GM04503 (cell line): ENCODE results near the gene CLCF1.

Experiments
- DNase-seq: peaks from one replicate; pipeline ENCODE4 v3.0.0-alpha.2; 2012; ENCODE audit warnings: low read depth

CLCF1 gene

GRCh38 chr11:67374571-67375281 lies 1.3 kb upstream of the CLCF1 start:
- DNase-seq = no peak

- peak; percentile 96 for DNase-seq
Observed at GRCh38 chr11:67373648-67374570, 511 bp upstream of the CLCF1 start.

DNA sequence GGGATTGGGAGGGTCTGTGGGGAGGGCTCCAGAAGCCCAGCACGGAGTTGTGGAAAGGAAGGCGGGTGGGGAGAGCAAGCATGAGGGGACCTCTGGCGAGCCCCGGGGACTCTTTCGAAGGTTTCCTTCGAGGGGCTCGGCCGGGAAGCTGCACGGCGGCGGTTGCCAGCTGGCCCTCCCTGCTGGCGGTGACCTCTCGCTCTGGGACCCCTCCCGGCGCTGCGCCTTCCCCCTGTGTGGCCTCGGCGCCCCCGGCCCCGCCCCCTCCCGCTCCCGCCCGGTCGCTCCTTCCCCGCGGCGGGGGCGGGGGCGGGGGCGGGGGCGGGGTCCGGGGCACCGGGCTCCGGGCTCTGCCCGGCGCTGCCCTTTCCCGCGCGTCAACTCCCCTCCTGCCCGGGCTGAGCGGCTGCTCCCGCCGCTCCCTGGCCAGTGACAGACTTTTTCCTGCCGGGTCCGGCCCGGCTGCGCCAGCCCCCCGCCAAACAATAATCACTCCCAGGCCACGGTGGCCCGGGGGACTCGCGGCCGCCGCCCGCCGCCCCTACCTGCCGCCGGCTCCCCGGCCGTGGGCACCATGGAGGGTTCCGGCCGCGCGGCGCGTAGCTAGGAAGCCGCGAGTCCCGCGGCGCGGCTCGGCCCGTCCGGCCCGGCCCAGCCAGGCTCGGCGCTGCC lies 941 bp downstream of the CLCF1 start:
- DNase-seq = no peak

DNA sequence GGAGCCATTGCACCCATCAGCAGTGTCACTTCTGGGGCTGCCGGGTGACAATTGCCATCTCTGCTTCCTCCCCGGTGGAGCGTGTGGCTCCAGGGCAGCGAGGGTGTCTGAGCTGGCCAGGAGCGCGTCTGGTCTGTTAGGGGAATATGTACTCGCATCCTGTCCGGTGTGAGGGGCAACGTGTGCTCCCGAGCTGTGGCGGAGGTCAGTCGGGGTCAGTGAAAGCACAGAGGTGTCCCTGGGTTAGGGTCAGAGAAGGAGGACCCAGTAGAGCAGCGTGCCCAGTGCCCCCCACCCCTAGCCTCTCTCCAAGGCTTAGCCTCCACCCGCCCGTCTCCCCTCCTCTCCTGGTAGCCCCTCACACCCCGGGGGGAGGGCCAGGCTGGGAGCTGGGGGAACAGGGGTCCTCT lies 1.5 kb downstream of the CLCF1 start:
- DNase-seq = no peak

GRCh38 chr11:67371189-67371910 lies 2.0 kb downstream of the CLCF1 start:
- DNase-seq = no peak

DNA sequence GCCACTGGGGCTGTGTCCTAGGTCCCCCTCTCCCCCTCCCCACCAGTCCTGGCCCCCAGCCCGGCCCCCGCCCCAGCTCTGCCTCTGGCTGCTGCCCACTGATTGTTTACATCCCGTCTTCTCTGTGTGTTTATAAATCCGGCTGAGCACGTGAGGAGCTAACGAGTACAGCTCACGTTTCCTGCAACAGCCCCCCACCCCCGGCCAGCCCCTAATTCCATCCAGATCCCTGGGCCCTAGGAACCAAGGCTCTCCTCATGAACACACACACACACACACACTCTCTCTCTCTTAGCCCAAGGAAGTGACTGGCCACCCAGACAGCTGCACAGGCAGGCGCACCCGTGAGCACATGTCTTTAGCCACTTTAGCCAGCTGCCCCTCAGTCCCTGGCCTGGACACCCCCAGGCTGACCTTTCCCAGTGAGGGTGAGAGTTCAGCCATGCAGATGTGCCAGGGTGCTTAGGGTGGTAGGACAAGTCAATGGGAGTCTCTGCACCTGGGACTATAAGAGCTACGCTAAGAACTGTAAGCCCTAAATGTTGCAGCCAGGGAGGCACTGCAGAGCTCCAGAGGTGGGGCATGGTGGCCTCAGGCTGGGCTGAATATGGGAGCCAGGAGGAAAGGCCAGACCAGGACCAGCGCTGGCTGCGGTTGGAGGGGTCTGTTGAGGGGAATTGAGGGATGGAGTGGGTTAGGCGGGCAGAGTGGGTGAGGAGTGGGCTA lies 2.9 kb downstream of the CLCF1 start:
- DNase-seq = no peak

DNA sequence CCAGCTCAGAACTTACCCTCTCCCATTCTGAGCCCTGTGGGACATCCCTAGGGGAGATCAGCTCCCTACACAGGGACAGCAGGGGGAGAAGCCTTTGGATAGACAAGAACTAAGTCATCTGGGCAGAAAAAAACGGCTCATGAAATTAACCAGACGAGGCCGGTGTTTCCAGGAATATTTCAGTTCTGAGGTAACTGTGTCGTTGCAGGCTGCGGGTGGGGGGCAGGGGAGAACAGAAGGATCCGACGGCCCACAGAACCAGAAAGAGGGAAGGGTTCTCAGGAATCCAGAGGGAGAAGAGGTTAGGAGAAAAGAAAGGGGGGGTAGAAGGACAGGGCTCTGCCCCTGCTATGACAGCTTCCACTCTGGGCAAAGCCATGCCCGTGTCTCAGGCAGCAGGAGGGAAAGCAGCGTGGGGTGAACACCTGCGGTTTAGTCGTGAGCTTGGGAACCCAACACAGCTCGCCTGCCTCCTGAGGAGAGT lies 3.6 kb downstream of the CLCF1 start:
- DNase-seq = no peak

DNA sequence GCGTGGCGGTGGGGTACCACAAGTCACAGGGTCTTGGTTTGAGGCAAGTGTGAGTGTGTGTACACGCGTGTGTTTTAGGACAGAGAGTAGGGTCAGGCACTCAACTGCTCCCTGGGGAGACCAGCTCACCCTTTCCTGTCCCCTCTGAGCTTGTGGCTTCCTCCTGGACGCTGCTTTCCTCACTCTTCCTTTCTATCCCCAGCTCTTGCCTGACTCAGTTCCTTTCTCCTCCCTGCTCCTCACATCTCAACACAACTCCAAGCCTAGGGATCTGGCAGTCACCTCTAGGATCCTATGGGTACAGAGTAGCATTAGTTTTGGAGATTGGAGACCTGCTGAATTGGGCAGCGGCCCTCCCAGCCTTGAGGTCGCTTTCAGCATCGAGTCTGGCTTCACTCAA lies 4.1 kb downstream of the CLCF1 start:
- no peak for DNase-seq

- DNase-seq = no peak
Observed at GRCh38 chr11:67368621-67369020, 4.8 kb downstream of the CLCF1 start.

GRCh38 chr11:67367761-67368227 lies 5.6 kb downstream of the CLCF1 start:
- DNase-seq = no peak

- DNase-seq = no peak
Observed at GRCh38 chr11:67366961-67367760, 6.2 kb downstream of the CLCF1 start.

GRCh38 chr11:67366546-67366945 lies 6.9 kb downstream of the CLCF1 start:
- DNase-seq = no peak

DNA sequence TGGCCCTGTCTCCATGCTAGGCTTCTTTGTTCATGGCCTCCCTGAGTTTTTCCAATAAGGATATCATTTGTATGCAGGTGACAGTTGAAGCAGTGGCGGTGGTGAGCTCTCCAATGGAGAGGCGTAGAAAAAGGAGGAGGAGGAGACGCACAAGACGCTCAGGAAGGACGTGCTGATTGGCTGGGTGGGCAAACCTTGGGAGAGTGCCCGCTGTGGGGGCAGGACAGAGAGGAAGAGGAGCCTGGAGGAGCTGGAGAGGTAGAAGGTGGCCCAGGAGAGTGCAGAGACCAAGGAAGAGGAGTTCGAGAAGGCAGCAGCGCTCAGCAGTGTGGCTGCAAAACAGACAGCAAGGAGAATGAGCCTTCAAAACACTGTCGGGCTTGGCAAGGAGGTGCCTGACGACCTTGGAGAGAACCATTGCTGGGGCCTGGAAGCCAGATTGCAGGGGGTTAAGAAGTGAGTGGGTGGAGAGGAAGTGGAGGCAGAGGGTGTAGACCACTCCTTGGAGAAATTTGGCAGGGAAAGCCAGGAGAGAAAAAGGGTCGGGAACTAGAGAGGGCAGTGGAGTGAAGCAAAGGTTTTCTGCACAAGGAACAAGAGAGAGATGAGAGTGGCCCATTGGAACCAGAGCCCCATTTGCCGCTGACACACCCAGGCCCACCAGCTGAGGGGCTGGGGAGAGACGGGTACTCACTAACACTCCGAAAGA lies 7.5 kb downstream of the CLCF1 start:
- no peak for DNase-seq

GRCh38 chr11:67364783-67365722 lies 8.3 kb downstream of the CLCF1 start:
- no peak for DNase-seq

DNA sequence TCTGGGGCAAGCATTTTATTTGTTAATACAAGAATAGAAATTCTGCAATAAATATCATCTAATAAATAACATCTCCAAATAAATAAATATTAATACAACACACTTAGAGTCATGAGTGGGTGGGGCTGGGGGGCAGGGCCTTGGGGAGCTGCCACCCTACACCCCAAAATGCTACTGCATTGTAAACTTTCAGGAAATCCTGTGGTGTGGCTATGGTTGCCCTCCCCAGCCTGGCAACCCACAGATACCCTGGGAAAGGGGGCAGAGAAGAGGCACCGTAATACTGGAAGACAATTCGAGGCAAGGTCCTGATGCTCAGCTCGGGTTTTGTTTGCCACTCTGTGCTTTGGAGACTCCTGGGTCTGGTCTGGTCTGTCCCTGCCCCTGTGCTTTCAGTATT lies 9.2 kb downstream of the CLCF1 start:
- DNase-seq = no peak

DNA sequence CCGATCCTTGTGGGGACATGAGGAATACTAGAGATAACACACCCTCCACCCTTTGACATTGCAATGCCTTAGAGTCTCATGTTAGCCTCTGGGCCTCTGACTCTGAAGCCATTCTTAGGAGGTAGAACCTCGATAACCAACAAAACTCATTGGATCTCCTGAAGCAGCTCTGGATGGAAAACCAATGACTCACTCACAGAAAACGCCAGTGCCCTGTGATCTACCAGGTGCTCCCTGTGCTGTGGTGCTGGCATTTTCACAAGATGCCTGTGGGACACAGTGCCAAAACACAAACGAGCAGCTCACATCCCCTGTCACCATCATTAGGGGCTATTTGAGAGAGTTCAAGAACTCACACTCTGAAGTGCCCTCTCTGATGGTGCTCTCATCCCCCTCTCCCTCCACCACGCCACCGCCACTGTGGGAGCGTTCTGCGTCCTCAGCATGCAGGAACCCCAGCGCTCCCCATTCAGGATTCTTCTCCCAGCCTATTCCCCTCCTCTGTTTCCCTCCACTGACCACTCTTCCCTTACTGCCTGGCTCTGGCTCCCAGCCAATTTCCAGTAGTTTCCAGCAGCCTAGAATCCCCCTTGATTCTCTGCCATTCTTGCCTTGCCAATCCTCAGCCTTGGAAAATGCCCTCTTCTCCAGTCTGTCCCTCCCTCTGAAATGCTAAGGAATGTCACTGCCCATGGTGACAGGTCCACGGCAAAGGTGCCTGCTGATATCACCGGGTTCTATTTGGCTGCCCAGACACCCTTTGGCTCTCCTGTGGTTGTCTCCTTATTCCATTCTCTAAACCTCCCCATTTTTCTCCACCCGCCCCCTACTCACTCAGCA lies 15.3 kb downstream of the CLCF1 start:
- no peak for DNase-seq

DNA sequence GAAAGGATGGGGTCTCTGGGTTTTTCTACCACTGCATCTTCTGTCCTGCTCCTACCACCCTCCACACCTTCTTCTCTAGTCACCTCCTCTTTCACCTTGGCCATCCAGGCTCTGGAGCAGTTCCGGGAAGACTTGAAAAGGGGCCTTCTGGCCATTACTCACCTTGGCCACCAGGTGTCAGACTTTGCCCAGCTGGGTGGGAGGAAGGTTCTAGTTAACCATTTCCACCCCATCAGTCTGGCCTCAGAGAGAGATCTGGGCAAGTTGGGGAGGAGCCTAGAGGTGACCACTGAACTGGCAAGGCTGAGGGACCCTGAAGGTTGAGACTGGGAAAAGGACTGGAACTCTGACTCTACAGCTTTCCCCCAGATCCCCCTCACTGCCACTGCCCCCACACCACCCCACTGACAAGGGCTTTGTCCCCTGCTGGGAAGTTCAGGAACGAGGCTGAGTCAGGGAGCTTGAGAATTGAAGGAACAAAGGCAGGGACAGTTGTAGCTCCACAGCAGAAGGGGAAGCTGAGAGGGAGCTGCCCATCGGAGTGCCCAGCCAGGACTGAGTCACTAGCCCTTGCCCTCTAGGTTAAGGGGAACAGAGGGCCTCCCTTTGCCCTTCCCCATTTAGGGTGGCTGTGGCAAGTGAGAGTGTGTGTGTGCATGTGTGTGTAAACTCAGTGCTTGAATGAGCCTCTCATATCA lies 16.4 kb downstream of the CLCF1 start:
- no peak for DNase-seq
